Retina (tissue), 1 donor: Measurements from ENCODE around the gene AKR1C4.
"Not testable (repeated sequence)": the region's sequence is repeated elsewhere in the genome, so short reads cannot be mapped to it uniquely, and the experiment has no call there.

Experiments
- DNase-seq: peaks from one replicate; pipeline ENCODE4 v3.0.0-alpha.2; 2016

The AKR1C4 gene

DNA sequence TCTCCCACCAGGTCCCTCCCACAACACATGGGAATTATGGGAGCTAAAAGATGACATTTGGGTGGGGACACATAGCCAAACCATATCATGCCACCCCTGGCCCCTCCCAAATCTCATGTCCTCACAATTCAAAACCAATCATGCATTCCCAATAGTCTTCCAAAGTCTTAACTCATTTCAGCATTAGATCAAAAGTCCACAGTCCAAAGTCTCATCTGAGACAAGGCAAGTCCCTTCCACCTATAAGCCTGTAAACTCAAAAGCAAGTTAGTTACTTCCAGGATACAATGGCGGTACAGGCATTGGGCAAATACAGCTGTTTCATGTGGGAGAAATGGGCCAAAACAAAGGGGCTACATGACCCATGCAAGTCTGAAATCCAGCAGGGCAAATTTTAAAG is 13.1 kb downstream of the AKR1C4 start:
- DNase-seq = not testable (repeated sequence)

DNA sequence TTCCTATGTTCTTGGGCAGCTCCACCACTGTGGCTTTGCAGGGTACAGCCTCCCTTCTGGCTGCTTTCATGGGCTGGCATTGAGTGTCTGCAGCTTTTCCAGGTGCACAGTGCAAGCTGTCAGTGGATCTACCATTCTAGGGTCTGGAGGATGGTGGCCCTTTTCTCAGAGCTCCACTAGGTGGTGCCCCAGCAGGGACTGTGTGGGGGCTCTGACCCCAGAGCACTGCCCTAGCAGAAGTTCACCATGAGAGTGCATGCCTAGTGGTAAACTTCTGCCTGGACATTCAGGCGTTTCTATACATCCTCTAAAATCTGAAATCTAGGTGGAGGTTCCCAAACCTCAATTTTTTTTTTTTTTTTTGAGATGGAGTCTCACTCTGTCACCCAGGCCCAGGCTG is 13.6 kb downstream of the AKR1C4 start:
- DNase-seq = not testable (repeated sequence)

- no peak for DNase-seq
These were observed 15.3 kb downstream of the AKR1C4 start for GRCh38 chr10:5211696-5212536.

- no peak for DNase-seq
These were observed 20.2 kb downstream of the AKR1C4 start for GRCh38 chr10:5216801-5217200.

GRCh38 chr10:5219262-5219661 is 22.6 kb downstream of the AKR1C4 start:
- no peak for DNase-seq

DNA sequence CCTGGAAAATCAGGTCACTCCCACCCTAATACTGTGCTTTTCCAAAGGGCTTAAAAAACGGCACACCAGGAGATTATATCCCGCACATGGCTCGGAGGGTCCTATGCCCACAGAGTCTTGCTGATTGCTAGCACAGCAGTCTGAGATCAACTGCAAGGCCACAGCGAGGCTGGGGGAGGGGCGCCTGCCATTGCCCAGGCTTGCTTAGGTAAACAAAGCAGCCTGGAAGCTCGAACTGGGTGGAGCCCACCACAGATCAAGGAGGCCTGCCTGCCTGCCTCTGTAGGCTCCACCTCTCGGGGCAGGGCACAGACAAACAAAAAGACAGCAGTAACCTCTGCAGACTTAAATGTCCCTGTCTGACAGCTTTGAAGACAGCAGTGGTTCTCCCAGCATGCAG is 26.3 kb downstream of the AKR1C4 start:
- not testable (repeated sequence) for DNase-seq

DNA sequence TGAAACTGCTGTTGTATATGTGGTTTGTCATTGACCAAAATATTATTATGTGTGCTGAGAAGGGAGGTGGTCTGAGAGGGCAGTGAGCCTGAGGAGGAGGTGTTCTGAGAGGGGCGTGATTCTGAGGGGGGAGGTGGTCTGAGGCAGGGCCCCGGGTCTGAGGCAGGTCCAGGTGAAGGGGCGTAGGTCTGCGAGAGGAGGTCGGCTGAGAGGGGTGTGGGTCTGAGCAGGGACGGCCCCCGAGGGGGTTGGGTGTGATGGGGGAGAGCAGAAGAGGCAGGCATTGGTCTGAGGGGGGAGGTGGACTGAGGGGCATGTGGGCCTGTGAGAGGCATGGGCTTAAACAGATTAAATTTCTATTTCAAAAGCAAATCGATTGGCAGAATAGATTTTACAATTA is 32.4 kb downstream of the AKR1C4 start:
- no peak for DNase-seq

- DNase-seq = no peak
These were observed 36.7 kb downstream of the AKR1C4 start for GRCh38 chr10:5233324-5233723.

GRCh38 chr10:5234106-5234860 is 37.6 kb downstream of the AKR1C4 start:
- no peak for DNase-seq

DNA sequence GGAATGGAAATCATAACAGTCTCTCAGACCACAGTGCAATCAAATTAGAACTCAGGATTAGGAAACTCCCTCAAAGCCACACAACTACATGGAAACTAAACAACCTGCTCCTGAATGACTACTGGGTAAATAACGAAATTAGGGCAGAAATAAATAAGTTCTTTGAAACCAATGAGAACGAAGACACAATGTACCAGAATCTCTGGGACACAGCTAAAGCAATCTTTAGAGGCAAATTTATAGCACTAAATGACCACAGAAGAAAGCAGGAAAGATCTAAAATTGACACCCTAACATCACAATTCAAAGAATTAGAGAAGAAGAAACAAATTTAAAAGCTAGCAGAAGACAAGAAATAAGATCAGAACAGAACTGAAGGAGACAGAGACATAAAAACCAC is 40.9 kb downstream of the AKR1C4 start:
- not testable (repeated sequence) for DNase-seq

- no peak for DNase-seq
These were observed 45.9 kb downstream of the AKR1C4 start for GRCh38 chr10:5242585-5242984.

DNA sequence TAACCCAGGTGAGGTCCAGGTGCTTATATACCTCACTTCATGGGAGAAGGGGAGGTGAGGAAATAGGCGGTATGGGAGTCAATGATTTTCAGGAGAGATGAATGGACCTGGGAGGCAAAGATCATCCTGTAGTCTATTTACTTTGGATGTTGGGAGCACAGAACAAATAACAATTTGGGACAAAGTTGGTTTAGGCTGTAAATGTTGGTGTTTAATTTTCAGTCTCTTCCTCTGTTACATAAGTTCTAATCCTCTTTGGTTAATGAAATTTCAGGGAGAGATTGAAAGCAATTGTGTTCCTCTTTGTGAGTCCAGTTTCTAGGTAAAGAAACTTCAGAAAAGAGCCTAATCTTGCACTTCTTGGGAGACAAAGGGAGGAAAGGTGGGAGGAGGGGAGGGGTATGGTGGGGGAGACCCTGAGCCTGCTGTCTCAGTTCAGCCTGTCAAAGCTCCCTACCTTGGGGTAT is 46.9 kb downstream of the AKR1C4 start:
- no peak for DNase-seq

GRCh38 chr10:5252177-5253037 is 55.8 kb downstream of the AKR1C4 start:
- no peak for DNase-seq

DNA sequence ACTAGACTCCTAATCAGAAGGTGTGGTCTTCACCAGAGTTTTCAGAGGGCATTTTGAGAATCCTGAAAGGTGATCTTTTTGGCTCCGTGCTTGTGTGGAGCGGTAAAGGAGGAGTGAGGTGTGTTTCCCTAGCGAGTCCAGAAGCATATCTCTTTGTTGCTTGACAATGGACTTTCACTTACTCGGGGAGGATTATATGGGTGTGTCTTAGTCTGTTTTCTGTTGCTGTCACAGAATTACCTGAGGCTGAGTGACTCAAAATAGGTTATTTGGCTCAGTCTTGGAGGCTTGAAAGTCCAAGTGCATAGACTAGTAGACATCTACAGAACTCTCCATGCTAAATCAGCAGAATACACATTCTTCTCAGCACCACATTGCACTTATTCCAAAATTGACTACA is 57.9 kb downstream of the AKR1C4 start:
- no peak for DNase-seq

- DNase-seq = not testable (repeated sequence)
These were observed 61.1 kb downstream of the AKR1C4 start for GRCh38 chr10:5257768-5258167.

DNA sequence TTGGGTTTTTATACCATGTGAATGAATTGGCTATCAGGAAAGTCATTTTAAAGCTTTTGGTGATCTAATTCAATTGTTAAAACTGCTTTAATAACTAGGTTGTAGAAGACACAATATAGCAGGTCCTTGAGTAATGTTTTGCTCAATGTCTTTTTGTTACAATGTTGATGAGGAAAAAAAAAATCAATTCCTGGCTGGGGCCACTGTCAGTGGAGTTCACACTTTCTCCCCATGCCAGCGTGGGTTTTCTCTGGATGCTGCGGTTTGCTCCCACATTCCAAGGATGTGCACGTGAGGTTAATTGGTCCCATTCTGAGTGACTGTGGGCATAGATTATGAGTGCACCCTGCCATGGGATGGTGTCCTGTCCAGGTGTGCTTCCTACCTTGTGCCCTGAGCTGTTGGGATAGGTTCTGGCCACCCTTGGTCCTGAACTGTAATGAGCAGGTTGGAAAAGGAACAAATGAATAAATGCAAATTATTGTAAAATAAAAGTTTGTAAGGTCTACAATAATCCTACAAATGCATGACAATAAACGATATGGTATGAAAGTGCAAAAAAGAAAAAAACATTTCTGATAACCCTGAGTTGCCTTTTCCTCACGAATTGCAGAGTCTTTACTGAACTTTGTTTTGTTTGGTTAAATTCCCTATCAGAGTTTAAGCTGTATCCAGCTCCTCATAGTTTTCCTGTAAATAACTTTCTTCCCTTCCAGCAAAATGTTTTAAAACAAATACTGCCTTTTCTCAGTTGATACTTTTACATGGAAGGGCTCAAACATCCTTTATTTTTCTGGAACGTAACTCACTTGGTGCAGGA is 62.7 kb downstream of the AKR1C4 start:
- DNase-seq = no peak

DNA sequence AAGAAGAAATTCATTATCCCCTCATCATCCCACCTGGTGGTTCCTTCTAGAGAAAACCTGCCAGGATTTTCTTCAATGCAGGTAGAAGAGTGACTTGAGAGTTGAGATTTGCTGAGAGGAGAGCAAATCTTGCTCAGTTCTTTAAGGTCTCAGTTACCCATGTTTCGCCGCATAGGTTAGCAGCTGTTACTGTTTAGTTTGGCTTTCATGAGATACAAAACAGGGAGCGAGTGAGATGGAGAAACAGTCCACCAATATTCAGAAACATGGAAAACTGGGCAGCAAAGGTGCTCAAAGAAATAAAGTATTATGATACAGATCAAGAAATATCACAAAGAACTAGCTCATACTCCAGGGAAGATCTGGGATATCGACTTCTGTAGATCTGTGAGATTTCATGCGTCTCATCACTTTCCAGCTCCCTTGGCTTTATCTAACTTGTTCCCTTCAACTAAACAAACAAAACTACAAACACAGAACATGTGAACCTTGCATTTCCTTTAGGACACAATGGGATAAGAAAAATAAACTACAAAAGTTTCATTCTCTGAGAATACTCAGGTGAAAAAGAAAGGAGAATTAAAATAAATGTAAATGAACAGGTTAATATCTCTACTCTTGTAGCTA is 63.4 kb downstream of the AKR1C4 start:
- no peak for DNase-seq

- DNase-seq = no peak
These were observed 64.2 kb downstream of the AKR1C4 start for GRCh38 chr10:5260828-5261227.

- no peak for DNase-seq
These were observed 68.5 kb downstream of the AKR1C4 start for GRCh38 chr10:5265139-5265538.

DNA sequence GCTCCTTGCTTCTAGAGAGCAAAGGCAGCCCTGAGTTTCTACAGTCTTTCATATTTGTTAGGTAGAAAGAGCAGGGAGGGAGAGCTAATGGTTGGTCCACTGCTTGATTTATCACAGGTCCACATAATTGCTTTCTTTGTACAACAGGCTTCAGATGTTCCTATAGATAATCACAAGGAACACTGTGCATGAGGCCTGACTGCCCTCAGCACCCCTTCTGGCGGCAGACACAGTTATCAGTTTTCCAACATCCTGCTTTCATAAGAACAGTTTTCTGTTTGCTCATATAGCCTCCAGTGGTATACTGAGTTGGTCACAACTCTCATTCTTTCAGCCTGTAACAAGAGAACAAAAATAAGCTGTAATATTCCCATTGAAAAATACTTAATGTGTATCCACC is 69.7 kb downstream of the AKR1C4 start:
- DNase-seq = no peak

GRCh38 chr10:5266804-5267203 is 70.2 kb downstream of the AKR1C4 start:
- no peak for DNase-seq

- DNase-seq = no peak
These were observed 71.6 kb downstream of the AKR1C4 start for GRCh38 chr10:5268234-5268633.
